SH-SY5Y (cell line): ENCODE data around the gene PCDHGA1.

Source experiments
- GATA2 ChIP-seq: IDR thresholded peaks from 2 replicates; pipeline ENCODE4 v1.6.1; 2011; ENCODE audit warnings: mild to moderate bottlenecking, low read depth, low read length
- GATA3 ChIP-seq: IDR thresholded peaks from 2 replicates; pipeline ENCODE4 v1.6.1; 2011; ENCODE audit warnings: low read depth, mild to moderate bottlenecking, low read length, moderate library complexity

The PCDHGA1 gene

DNA sequence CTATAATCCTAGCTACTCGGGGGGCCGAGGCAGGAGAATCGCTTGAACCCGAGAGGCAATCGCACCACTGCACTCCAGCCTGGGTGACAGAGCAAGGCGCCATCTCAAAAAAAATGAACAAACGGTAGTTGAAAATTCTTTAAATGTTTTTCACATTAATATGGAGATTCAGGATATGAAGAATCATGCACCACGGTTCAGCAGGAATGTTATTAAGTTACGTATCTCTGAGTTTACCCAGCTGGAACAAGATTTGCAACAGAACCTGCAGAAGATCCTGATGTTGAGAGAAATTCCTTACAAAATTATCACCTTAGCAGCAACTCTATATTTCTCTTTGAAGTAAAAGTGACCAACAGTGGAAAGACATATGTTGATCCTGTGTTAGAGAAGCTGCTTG lies 110.0 kb downstream of the PCDHGA1 start:
- no peak for TF ChIP-seq GATA3
- TF ChIP-seq GATA2: no peak

DNA sequence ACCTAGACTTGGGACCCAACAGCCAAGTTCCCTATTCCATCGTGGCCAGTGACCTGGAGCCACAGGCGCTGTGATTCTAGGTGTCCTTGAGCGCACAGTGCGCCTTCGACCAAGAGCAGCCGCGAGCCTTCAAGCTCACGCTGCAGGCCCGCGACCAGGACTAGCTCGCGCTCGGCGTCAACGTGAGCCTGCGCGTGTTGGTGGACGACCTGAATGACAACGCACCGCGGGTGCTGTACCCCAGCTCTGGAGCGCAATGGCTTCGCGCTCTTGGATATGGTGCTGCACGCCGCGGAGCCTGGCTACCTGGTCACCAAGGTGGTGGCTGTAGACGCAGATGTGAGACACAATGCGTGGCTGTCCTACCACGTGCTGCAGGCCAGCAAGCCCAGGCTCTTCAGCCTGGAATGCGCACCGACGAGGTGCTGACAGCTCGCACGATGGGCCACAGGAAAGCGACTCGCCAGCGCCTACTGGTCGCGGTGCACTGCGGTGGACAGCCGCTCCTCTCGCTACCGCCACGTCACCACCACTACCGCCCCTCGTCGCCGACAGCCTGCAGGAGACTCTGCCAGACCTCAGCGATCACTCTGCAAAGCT lies 111.4 kb downstream of the PCDHGA1 start:
- TF ChIP-seq GATA3 (no peak), GATA2 (no peak)

DNA sequence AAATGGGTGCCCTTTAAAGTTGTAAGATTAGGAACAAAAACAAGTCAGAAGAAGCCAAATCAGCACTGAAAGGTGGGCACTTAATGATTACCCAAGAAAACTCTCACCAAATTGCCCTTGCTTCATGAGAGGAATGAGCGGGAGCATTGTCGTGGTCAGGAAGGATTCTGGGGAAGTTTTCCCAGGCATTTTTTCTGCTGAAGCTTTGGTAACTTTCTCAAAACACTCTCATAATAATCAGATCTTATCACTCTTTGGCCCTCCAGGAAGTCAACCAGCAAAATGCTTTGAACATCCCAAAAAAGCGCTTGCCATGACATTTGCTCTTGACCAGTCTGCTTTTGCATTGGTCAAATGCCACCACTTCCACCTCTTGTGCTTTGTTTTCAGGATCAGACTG lies 135.0 kb downstream of the PCDHGA1 start:
- TF ChIP-seq GATA3 (no peak), GATA2 (no peak)

DNA sequence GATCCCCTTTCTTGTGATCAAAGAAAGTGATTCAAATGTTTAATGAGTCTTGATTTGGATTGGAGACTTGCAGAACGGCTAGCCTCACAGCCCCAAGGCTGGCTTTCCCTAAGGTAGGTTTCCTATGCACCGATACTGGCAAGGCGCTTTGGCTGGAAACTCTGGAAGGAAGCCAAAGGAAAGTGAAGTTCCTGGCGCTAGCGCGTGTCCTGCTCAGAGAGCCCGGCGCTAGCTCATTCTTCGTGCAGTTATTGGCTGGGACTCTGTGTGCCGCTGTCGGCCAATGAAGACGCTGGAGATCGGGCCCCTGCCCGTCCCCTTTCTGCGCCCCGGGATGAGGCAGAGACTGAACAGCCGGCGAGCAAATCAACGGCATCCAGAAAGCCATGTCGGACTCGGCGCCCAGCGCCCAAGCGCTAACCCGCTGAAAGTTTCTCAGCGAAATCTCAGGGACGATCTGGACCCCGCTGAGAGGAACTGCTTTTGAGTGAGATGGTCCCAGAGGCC lies 145.4 kb downstream of the PCDHGA1 start, which contains the start of gene PCDHGC3:
Gene PCDHGC3 (plus strand): TSS at position 342 of the 507 bp plus-strand sequence. CDS start 151 bp downstream, at position 493.
- TF ChIP-seq GATA3 (no peak), GATA2 (0 out of 2 replicates have a peak, but pooled peaks have one; percentile 24)

DNA sequence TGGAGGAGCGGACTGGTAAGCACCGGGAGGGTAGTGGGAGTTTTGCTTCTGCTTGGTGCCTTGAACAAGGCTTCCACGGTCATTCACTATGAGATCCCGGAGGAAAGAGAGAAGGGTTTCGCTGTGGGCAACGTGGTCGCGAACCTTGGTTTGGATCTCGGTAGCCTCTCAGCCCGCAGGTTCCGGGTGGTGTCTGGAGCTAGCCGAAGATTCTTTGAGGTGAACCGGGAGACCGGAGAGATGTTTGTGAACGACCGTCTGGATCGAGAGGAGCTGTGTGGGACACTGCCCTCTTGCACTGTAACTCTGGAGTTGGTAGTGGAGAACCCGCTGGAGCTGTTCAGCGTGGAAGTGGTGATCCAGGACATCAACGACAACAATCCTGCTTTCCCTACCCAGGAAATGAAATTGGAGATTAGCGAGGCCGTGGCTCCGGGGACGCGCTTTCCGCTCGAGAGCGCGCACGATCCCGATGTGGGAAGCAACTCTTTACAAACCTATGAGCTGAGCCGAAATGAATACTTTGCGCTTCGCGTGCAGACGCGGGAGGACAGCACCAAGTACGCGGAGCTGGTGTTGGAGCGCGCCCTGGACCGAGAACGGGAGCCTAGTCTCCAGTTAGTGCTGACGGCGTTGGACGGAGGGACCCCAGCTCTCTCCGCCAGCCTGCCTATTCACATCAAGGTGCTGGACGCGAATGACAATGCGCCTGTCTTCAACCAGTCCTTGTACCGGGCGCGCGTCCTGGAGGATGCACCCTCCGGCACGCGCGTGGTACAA lies 146.0 kb downstream of the PCDHGA1 start:
- no peak for TF ChIP-seq GATA3
- no peak for TF ChIP-seq GATA2

DNA sequence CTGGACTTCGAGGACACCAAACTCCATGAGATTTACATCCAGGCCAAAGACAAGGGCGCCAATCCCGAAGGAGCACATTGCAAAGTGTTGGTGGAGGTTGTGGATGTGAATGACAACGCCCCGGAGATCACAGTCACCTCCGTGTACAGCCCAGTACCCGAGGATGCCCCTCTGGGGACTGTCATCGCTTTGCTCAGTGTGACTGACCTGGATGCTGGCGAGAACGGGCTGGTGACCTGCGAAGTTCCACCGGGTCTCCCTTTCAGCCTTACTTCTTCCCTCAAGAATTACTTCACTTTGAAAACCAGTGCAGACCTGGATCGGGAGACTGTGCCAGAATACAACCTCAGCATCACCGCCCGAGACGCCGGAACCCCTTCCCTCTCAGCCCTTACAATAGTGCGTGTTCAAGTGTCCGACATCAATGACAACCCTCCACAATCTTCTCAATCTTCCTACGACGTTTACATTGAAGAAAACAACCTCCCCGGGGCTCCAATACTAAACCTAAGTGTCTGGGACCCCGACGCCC lies 146.8 kb downstream of the PCDHGA1 start:
- TF ChIP-seq GATA3: no peak
- no peak for TF ChIP-seq GATA2

DNA sequence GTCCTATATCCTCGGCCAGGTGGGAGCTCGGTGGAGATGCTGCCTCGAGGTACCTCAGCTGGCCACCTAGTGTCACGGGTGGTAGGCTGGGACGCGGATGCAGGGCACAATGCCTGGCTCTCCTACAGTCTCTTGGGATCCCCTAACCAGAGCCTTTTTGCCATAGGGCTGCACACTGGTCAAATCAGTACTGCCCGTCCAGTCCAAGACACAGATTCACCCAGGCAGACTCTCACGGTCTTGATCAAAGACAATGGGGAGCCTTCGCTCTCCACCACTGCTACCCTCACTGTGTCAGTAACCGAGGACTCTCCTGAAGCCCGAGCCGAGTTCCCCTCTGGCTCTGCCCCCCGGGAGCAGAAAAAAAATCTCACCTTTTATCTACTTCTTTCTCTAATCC lies 147.5 kb downstream of the PCDHGA1 start:
- no peak for TF ChIP-seq GATA2
- TF ChIP-seq GATA3: no peak

DNA sequence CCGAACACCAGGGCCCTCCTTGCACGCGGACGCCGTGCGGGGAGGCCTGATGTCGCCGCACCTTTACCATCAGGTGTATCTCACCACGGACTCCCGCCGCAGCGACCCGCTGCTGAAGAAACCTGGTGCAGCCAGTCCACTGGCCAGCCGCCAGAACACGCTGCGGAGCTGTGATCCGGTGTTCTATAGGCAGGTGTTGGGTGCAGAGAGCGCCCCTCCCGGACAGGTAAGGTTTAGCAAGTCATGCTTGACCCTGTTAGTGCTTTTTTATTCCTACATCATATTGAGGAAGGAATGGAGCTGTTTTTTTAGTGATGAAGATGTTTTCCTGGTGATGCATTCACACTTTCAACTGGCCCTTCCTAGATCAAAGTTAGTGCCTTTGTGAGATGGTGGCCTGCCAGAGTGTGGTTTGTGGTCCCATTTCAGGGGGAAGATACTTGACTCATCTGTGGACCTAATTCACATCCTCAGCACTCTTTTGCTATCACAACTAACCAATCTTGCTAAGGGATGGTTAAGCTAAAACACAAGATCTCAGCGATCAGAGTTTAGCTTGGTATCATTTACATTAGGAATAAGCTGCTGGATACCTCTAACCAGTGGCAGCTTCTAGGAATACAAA lies 148.1 kb downstream of the PCDHGA1 start:
- TF ChIP-seq GATA3: no peak
- TF ChIP-seq GATA2: no peak

DNA sequence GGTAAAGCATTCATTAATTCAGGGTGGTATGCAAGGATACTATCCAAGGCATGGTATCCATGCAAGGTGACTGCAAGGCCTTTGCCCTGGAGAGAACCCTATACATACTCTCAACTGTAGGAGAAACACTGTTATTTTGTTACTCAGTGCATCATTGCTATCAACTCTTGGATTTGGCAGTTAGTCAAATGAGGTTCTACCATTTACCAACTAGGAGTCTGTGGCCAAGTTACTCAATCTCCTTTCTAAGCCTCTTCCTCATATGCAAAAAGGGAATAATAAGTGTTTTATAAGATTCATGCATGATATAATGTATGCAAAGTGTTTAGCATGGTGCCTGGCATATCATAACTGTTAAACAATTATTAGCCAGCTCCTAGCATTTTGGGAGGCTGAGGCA lies 149.5 kb downstream of the PCDHGA1 start:
- TF ChIP-seq GATA3: no peak
- TF ChIP-seq GATA2: no peak

DNA sequence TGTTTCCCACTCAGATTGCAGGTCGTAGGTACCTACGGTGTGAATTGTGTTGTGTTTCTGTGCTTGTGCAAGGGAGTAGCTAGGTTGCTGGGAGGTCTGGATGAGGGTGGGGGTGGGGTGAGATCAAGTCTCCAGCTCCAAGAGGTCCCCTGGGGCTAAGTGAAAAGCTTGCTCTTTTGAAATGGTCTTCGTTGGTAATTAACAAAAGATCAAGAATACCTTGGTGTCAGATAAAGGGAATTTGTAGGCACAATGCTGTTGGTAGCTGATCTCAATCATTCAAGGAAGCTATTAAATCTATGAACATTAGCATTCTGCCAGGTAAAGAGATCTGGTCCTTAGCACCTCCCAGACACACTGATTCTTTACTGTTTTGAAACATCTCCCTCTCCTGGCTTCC lies 153.6 kb downstream of the PCDHGA1 start:
- TF ChIP-seq GATA2 (no peak), GATA3 (no peak)

DNA sequence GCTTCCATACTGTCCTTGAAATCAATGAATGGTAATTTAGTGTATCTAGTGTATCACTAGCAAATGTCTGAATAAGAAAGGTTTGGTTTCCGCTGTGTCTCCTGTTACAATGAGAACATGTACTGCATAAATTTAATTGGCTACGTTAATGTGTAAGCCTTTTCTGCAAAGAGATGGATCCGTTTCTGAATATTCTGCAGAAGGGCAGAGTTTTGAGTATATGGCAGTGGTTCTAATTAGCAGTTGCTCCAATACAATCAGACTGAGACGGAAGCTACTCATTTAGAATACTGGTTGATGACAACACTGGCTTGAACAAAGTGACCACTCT lies 154.0 kb downstream of the PCDHGA1 start:
- TF ChIP-seq GATA3 (no peak), GATA2 (no peak)

DNA sequence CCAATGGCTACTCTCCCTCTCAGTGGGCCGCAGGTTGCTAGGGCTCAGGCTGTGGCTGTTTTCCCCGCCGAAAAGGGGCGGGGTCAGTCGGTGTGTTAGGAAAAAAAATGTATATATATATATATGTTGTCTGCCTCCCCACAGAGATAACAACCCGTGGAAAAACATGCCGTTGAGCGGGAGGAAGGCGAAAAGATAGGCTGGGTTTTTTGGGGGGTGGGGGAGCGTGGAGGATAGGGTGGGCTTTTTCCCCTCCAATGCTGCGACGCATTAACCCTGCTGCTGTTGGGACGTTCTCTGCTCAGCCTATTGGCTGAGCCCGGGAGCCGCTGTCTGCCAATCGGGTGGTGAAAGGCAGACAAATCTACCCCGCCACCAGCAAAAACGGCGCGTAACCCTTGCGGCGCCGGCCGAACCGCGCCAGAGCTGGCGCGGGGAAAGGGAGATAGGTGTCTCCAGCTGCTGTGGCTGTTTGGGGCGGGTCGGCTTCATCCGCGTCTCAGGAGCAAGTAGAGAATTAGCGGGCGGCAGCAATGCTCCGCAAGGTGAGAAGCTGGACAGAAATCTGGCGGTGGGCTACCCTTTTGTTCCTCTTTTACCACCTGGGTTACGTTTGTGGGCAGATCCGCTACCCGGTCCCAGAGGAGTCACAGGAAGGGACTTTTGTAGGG lies 154.5 kb downstream of the PCDHGA1 start, which contains the start of gene PCDHGC4:
Gene PCDHGC4 (plus strand): TSS at position 390 of the 671 bp plus-strand sequence. CDS start 144 bp downstream, at position 534.
- no peak for TF ChIP-seq GATA2
- no peak for TF ChIP-seq GATA3

DNA sequence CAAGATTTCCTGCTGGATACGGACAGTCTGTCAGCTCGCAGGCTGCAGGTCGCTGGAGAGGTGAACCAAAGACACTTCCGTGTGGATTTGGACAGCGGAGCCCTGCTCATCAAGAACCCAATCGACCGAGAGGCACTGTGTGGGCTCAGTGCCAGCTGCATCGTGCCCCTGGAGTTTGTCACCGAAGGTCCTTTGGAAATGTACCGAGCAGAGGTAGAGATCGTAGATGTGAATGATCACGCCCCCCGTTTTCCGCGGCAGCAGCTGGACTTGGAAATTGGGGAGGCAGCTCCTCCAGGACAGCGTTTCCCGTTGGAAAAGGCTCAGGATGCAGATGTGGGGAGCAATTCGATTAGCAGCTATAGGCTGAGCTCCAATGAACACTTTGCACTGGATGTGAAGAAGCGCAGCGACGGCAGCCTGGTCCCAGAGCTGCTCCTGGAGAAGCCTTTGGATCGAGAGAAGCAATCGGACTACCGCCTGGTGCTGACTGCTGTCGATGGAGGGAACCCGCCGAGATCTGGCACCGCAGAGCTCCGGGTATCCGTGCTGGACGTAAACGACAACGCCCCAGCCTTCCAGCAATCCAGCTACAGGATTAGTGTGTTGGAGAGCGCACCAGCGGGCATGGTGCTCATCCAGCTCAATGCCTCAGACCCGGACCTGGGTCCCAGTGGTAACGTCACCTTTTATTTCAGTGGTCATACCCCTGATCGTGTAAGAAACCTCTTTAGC lies 155.2 kb downstream of the PCDHGA1 start:
- TF ChIP-seq GATA2 (no peak), GATA3 (no peak)
